WI38 (cell line): Measurements from ENCODE around the gene SFN.
"Not testable (repeated sequence)": the region's sequence is repeated elsewhere in the genome, so short reads cannot be mapped to it uniquely, and the experiment has no call there.

Source experiments
- H3K4me3 ChIP-seq: 2 replicates; pipeline ENCODE4 v1.5.1; 2011; ENCODE audit warnings: low read depth, mild to moderate bottlenecking, control low read depth, low read length
- TF ChIP-seq, protein P1 (sequence below): IDR thresholded peaks from 2 replicates; pipeline ENCODE4 v1.5.1; 2012; ENCODE audit warnings: low read depth, mild to moderate bottlenecking, control low read depth, low read length

Gene SFN

DNA sequence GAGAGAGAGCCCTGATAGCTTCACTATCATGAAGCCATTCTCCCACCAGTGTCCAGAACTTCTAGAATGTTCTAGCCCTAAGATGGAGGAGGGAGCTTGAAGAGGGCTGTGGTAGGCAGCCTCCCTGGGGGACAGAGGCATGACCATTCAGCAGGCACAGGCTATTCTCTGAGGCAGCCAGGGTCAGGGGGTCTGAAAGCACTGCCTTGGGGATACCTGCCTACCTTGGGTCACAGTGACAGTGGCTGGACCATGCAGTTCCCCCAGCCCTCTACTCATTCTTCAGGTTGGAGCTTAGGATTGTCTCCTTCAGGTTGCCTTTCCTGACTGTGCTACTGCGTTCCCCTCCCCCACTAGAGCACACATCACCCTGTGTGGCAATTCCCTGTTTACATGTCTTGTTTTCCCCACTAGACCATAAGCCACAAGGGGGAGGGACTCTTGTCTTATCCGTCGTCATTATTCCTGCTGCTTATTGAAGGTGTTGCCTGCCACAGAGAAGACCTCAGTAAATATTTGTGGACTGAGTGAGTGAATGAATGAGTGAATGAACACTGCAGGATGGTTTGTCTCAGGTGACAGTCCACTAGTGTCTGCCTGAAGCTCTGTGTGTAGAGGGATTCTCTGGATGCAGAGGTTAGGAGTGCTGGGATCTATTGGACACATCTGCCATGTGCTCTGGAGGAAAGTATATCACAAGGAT, 31.3 kb upstream of the SFN start:
- no peak overlapping the region for H3K4me3 ChIP-seq
- TF ChIP-seq, protein P1, sequence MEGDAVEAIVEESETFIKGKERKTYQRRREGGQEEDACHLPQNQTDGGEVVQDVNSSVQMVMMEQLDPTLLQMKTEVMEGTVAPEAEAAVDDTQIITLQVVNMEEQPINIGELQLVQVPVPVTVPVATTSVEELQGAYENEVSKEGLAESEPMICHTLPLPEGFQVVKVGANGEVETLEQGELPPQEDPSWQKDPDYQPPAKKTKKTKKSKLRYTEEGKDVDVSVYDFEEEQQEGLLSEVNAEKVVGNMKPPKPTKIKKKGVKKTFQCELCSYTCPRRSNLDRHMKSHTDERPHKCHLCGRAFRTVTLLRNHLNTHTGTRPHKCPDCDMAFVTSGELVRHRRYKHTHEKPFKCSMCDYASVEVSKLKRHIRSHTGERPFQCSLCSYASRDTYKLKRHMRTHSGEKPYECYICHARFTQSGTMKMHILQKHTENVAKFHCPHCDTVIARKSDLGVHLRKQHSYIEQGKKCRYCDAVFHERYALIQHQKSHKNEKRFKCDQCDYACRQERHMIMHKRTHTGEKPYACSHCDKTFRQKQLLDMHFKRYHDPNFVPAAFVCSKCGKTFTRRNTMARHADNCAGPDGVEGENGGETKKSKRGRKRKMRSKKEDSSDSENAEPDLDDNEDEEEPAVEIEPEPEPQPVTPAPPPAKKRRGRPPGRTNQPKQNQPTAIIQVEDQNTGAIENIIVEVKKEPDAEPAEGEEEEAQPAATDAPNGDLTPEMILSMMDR, result no peak

DNA sequence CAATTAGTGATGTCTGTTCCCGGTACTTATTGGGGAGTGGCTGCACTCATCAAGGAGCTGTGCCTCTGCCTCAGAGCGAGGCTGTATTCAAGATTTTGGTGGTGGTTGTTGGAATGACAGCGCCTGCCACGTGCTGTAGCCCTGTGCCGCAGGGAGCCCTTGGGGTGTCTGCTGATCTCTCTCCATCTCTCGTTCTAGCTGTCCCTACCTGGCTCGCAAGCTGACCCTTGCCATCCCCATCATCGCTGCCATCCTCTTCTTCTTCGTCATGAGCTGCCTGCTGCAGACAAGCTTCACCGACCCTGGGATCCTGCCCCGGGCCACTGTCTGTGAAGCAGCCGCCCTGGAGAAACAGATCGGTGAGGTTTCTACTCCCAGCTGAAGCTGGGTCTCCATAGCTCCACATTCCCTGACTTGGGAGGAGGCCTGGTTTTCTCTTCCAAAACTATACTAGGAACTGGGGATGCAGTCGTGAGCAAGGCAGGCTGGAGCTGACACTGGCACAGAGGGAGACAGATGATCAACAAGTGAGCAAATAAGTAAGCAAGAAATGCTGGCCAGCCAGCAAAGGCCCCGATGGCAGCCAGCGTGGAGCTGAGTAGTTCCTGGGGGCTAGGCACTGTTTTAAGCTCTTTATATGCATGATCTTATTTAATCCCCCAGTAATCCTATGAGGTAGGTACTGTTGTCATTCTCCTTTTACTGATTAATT, 30.5 kb upstream of the SFN start:
- H3K4me3 ChIP-seq, result no peak overlapping the region
- TF ChIP-seq, protein P1, result no peak

DNA sequence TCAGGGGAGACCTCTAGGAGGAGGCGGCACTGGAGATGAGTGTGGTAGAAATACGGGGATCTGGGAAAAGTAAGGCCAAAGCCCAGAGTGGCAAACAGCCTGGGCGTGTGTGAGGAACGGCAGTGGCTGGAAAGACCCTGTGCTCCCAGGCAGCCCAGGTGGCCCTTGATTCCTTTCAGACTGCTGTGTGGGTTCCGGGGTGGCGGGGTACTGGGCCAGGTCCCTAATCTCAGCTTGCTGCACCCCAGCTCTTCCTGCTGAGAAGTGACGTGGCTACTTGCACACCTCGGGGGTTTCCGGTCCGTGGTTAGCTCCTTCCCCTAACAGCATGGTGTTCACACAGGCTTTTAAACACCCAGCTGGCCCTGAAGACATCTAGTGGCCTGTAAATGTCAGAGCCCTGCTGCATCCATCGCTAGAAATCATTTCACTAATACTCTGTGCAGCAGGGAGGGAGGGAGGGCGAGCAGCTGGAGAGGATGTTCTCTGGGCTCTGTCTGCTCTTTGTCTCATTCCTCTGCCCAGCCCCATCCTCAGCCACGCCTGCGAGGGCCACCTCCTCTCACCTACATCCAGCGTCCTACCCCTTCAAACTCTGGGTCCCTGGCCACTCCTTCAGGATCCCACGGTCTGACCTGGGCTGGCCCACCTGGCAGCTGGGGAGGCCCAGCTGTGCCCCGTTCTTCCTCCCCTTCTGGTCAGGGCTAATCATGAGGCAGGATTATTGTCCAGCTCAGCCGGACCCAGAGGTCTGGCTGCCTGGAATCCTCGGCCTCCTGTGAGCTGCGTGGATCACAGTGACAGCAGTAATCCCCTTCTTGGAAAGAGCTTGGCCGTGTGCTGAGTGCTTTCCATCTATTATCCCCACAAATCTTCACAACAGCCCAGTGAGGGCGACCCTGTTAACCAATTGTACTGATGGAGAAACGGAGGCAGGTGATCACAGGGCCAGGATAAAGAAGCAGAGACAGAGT, 29.2 kb upstream of the SFN start:
- H3K4me3 ChIP-seq, result no peak overlapping the region

DNA sequence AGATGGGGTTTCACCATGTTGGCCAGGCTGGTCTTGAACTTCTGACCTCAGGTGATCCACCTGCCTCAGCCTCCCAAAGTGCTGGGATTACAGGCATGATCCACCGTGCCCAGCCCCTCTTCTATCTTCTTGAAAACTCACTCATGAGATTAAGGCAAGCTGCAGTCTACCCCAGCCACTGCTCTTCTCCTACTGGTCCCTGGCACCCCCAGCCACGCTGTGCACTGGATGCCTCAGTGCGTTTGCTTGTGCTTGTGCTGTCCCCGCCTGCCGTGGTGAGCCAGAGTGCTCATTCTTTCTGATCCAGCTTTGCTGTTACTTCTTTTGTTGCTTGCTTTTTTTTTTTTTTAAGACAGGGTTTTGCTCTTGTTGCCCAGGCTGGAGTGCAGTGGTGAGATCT, 25.3 kb upstream of the SFN start:
- H3K4me3 ChIP-seq, result not testable (repeated sequence)

More for the DNA sequence above, 29.2 kb upstream of the SFN start:
- TF ChIP-seq, protein P1, result no peak

DNA sequence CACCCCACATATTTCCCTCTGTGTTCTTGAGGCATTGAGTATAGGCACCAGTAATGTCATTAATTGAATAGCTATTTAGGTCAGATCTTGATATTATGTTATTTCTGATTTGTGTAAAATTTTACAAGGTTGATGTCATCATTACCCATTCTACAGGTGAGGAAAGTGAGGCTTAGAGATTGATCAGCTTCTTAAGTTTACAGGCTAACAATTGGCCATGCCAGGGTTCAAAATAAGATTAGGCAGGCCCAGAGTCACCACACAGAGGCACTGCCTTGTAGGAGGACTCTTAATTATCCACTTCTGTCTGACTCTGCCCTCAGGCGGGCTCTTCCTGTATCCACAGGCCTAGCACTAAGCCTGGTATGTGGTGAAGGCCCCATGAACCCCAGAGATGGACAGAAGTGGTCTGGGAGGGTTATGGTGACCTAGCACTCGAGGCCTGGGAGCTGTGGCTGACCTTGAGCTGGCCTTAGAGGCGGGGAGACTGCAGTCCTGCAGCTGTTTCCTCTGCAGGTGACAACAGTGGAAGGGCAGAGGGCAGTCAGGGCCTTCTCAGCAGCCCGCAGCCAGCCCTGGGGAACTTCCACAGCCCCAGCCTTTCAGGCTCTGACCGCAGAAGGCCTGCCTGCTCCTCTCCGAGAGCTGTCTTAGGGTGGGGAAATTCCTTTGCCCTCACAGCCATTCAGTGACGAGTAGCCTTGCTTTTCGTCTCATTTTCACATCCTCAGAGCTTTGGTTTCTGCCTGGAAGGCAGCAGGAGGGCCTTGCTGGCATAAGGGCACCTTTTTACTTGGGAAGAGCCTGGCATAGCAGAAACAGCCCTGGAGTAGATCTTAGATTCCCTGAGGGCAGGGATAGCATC, 24.2 kb upstream of the SFN start:
- H3K4me3 ChIP-seq, result no peak overlapping the region
- TF ChIP-seq, protein P1, result no peak

DNA sequence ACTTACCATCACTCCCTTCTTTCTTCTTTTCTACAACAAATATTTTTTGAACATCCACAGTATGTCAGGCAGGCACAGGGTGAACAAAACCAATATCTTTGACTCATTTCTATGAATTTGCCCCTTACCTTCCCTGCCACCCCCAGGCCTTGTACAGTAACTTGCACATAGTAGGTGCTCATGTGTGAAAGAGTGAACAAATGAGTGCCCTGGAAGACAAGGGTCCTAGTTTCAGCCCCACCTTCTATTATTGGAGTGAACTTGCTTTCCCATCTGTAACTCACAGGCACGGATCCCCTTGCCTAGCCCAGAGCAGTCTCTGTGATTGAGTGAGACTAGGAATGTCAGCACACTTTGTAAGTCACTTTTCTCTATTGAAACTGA, 23.6 kb upstream of the SFN start:
- TF ChIP-seq, protein P1, result no peak
- no peak overlapping the region for H3K4me3 ChIP-seq

DNA sequence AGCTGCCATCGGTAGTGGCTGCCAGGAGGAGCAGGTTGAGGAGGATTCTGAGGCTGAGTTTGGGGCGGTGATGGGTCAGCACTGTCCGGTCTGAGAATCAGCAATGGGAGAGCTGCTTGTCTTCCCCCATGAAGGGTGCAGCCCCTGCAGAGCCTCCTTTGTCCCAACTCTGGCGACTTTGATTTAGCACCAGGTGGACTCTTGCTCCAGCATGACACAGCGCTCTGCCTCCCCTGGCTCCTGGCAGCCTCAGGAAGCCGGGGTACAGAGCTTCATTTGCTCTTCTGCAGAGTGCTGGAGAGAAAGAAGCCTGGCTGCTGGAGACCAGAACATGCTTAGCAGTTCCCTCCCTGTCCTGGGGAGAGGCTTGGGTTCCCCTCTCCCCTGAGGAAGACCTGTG, 23.2 kb upstream of the SFN start:
- TF ChIP-seq, protein P1, result no peak
- H3K4me3 ChIP-seq, result no peak overlapping the region
